ENCODE results near the gene SATL1.

- TF ChIP-seq POLR2AphosphoS5 (IDR thresholded peaks at IDR 0.05; ENCODE audit: control insufficient read depth, insufficient read depth, low read depth, low read length) (no peak), DPF2 (IDR thresholded peaks at IDR 0.05) (no peak), ERF (CRISPR knock-in tag; IDR thresholded peaks at IDR 0.05) (no peak), ZNF282 (CRISPR knock-in tag; IDR thresholded peaks at IDR 0.05) (no peak), REST (IDR thresholded peaks at IDR 0.05; ENCODE audit: borderline replicate concordance) (no peak), REST (CRISPR knock-in tag; IDR thresholded peaks at IDR 0.05; ENCODE audit: low read depth) (no peak), MYBL2 (IDR thresholded peaks at IDR 0.05; ENCODE audit: low read depth) (no peak), MYBL2 (CRISPR knock-in tag; IDR thresholded peaks at IDR 0.05; ENCODE audit: borderline replicate concordance) (no peak), NR2C2 (CRISPR knock-in tag; IDR thresholded peaks at IDR 0.05) (no peak), NR2C2 (tag; IDR thresholded peaks at IDR 0.05) (no peak), JUN (IDR thresholded peaks at IDR 0.05; ENCODE audit: borderline replicate concordance, low read depth, low read length) (no peak), JUN (CRISPR knock-in tag; IDR thresholded peaks at IDR 0.05; ENCODE audit: borderline replicate concordance) (no peak)
These were observed 135.4 kb downstream of the SATL1 start for GRCh38 chrX:85108165-85108564.

Data from K562 (cell line).